H1 (cell line): ENCODE data around the gene NR2E3. TPM values are rescaled to one million over a fixed set of nuclear protein-coding genes. Genes with fewer than 3 reads are reported as not detected.

Source experiments
- KDM4A ChIP-seq: IDR thresholded peaks from one replicate; pipeline ENCODE4 v1.7.1; 2012; ENCODE audit warnings: low read depth, mild to moderate bottlenecking, moderate library complexity, low read length, inconsistent platforms; ENCODE audit not compliant: severe bottlenecking
- SRF ChIP-seq: IDR thresholded peaks from 2 replicates; pipeline ENCODE4 v1.6.1; 2011; ENCODE audit warnings: mild to moderate bottlenecking, low read depth, low read length, moderate library complexity
- polyA plus RNA-seq, 7 experiments: library from polyadenylated mRNA; depleted of rRNA in 3 of 7; stranded (reverse) in 5 of 7; unstranded in 2 of 7; fragments of >200 nt in 5 of 7; fragments of 200-250 nt in 2 of 7; gene quantifications; 1 replicate in 5 of 7; 2 replicates in 1 of 7; 4 replicates in 1 of 7; pipeline versions ENCODE4 v1.2.1 to v1.2.3, GENCODE V29; 2011 to 2013; ENCODE audit warnings: missing spikeins in 2 of 7, mixed read lengths in 2 of 7
- total RNA-seq: library from RNA; stranded (reverse); fragmentation: NEBNext Ultra II Directional; extraction: Animal tissue kit (Norgen Biotek cat#: 25700); gene quantifications from 2 replicates; pipeline ENCODE4 v1.2.1, GENCODE V29; 2021

The NR2E3 gene
- total and polyA plus RNA-seq, 2 of the 8 experiments (the other 6 are each of a cell fraction or from before 2014, with no cell fraction given), result 0.56 to 0.80 TPM

DNA sequence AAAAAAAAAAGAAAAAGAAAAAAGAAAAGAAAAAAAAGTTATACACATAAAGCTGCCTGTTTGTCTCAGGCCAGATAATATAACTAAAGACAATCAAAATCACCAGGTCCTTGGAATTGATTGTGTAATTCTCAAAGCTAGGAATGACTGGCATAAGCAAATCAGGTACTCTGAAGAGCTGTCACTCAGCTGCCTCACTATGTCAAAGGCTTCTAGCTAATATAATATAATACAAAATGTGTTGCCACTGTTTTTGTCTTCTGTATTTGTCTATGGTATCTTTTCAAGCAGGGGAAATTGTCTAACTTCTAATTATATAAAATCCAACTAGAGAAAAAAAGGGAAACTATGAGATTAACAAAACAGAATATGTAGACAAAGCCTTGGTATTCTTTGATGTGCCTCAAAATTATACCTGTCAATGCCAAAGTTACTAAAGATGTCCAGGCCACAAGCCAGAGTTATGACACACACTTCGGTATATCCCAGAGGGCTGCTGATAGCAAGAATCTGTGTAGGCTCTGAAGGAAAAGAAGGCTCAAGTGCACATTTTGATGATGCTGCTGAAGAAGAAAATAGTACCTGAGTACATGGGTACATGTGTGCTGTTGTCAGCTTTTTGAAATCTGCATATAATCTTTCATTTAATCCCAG lies 37.0 kb upstream of the NR2E3 start (continued):
- no peak for TF ChIP-seq SRF
- no peak for TF ChIP-seq KDM4A
- TF ChIP-seq, all 59 proteins: peak for 0
